SK-N-SH treated with all-trans-retinoic acid at 6 μM for 48 hours (cell line): ENCODE results near the gene CYP11A1.

Experiments used
- RARB ChIP-seq: fragments of 250-450 bp; sonication (Bioruptor Pico); IDR thresholded peaks from 2 replicates; pipeline ENCODE4 v1.8.0; 2021; ENCODE audit warnings: mild to moderate bottlenecking, moderate library complexity
- TCF4 ChIP-seq: fragments of 250-450 bp; sonication (Bioruptor Pico); IDR thresholded peaks from 2 replicates; pipeline ENCODE4 v1.8.0; 2021; ENCODE audit warnings: mild to moderate bottlenecking, moderate library complexity, borderline replicate concordance
- TSHZ2 ChIP-seq: fragments of 250-450 bp; sonication (Bioruptor Pico); IDR thresholded peaks from 2 replicates; pipeline ENCODE4 v1.5.0; 2020; ENCODE audit warnings: mild to moderate bottlenecking, moderate library complexity
- ZFP30 ChIP-seq: fragments of 450-650 bp; formaldehyde crosslinking; IDR thresholded peaks from 2 replicates; pipeline ENCODE4 v1.5.0; 2022; ENCODE audit warnings: mild to moderate bottlenecking, moderate library complexity

- no peak for TF ChIP-seq ZFP30
- TF ChIP-seq TSHZ2 = no peak
- no peak for TF ChIP-seq RARB
- no peak for TF ChIP-seq TCF4
These were observed 46.7 kb upstream of the CYP11A1 start for GRCh38 chr15:74414081-74414580.
